GM12875 (cell line): ENCODE measurements around the gene LGALS7B.
"Not testable (repeated sequence)": the region's sequence is repeated elsewhere in the genome, so short reads cannot be mapped to it uniquely, and the experiment has no call there.

Experiments used
- H3K4me3 ChIP-seq: one replicate; pipeline ENCODE4 v1.5.1; 2011; ENCODE audit warnings: low read depth, low read length, control low read depth
- CTCF ChIP-seq: IDR thresholded peaks from 2 replicates; pipeline ENCODE4 v1.5.1; 2011; ENCODE audit warnings: low read depth, mild to moderate bottlenecking, control low read depth, inconsistent platforms, low read length, moderate library complexity, borderline replicate concordance; ENCODE audit not compliant: insufficient read depth

The LGALS7B gene

GRCh38 chr19:38743394-38744297 lies 45.4 kb upstream of the LGALS7B start:
- TF ChIP-seq CTCF: no peak
- H3K4me3 ChIP-seq: no peak overlapping the region

GRCh38 chr19:38744298-38744681 lies 44.7 kb upstream of the LGALS7B start, which contains the start of gene CAPN12:
Gene CAPN12, minus strand, starts transcription at chr19:38744474. Its CDS starts 309 bp downstream, at chr19:38744165.
- no peak for TF ChIP-seq CTCF
- H3K4me3 ChIP-seq: no peak within 1 kb of the TSS

GRCh38 chr19:38744874-38745273 lies 44.1 kb upstream of the LGALS7B start:
- TF ChIP-seq CTCF: no peak
- H3K4me3 ChIP-seq: no peak overlapping the region

GRCh38 chr19:38745316-38745715 lies 43.7 kb upstream of the LGALS7B start:
- H3K4me3 ChIP-seq: no peak overlapping the region
- TF ChIP-seq CTCF: no peak

- H3K4me3 ChIP-seq: not testable (repeated sequence)
Observed at GRCh38 chr19:38753783-38754182, 35.2 kb upstream of the LGALS7B start.

- not testable (repeated sequence) for H3K4me3 ChIP-seq
Observed at GRCh38 chr19:38754196-38754595, 34.8 kb upstream of the LGALS7B start.

GRCh38 chr19:38759590-38760003 lies 29.4 kb upstream of the LGALS7B start:
- no peak for TF ChIP-seq CTCF
- no peak overlapping the region for H3K4me3 ChIP-seq

GRCh38 chr19:38760805-38761517 lies 28.0 kb upstream of the LGALS7B start:
- not testable (repeated sequence) for H3K4me3 ChIP-seq

GRCh38 chr19:38761884-38762389 lies 27.1 kb upstream of the LGALS7B start:
- not testable (repeated sequence) for H3K4me3 ChIP-seq
